GM18505 (cell line): ENCODE measurements around the gene EGR1.

ENCODE experiments used
- ATAC-seq: cut with Tn5 transposase; IDR thresholded peaks from one replicate; pipeline ENCODE4 v1.9.1; 2021; ENCODE audit not compliant: unreplicated experiment
- POLR2A ChIP-seq: IDR thresholded peaks from 4 replicates; pipeline ENCODE4 v1.6.1; 2011; ENCODE audit warnings: borderline replicate concordance; ENCODE audit not compliant: insufficient read depth, insufficient read length; ENCODE audit errors: extremely low read depth

The EGR1 gene

DNA sequence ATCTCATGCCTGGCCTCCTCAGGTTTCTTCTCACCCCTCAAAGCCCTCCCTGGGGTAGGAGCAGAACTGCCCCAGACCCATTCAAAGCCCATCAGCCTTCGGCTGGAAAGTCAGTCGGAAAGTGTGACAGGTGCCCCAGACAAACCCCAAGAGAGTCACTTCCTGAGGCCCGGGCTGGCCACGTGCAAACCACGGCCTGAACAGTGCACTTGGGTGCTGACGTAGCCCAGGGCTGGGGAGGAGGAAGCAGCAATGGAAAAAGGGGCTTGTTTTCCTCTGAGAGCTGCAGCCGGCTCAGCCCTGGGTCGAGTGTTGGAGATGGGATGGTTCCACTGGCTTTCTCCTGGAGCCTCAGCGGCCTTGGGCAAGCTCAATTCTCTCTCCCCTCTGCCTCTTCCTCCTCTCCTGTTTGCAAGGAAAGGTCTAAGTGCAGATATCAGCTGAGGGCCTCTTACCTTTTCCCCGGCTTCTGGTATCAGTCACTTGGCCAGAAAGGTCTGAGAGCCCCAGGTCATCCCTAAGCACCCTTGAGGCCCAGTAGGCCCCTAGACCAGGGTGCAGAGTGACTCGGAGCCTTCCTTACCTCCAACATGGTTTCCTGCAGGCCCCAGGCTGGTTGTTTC is 5.9 kb upstream of the EGR1 start:
- no peak for TF ChIP-seq POLR2A
- no peak for ATAC-seq

DNA sequence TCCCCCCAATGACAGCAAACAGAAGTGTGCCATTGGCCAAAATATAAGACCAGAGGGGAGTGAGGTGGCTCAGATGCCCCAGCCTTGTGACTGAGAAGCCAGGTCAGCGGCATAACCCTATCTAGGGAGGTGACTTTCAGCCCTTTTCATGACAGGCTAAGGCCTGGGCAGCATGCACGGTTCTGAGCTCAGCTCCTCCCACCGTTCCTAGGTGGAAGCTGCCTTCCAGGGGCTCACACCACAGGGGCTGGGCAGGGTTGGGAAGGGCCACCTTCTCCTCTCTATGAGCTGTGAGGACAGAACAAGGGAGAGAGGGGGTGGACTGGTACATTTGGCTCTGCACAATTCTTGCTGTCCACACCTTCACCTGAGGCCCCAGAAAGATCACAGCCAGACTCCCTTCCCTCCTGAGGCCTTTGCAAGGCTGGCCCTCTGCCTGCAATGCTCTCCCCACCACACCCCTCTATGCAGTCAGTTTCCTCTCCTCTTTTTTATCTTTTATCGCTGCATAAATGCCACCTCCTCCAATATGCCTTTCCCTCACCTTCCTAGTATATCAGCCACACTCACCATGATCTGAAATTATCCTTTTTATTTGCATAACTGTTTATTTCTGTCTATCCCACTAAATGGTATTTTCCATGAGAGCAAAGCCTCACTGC is 5.1 kb upstream of the EGR1 start:
- TF ChIP-seq POLR2A, result no peak
- ATAC-seq, result no peak

DNA sequence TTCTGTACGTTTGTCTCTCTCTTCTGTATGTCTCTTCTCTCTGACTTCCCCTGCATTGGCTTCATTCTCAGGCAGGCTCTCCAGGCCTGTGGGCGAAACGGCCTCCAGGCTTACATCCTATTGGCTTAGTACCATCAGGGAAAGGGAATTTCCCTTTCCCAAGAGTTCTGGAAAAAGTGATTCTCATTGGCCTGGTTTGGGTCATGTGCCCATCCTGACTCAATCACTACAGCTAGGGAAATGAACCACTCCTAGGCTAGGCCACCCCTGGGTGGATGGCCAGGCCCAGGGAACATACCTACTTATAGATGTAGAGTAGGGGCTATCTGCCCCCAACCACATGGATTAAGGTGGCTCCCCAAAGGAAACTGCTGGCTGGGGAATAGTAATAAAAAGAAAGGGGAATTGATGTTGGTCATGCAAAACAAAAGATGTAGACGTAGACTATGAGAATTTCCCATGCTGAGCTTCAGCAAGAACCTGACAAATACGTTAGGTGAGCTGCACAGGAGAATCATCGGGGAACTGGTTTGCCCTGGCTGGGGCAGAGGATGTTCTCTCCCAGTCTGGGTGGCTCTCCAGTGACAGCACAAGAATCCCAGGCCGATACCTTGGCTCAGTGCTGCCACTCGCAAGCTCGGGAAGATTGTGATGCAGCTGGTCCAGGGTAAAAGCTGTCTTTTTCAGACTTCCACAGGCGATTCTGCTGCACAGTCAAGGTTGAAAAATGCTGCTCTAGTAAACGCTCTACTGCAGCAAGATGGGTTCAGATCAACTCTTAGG is 3.7 kb upstream of the EGR1 start:
- ATAC-seq, result no peak
- TF ChIP-seq POLR2A, result no peak

DNA sequence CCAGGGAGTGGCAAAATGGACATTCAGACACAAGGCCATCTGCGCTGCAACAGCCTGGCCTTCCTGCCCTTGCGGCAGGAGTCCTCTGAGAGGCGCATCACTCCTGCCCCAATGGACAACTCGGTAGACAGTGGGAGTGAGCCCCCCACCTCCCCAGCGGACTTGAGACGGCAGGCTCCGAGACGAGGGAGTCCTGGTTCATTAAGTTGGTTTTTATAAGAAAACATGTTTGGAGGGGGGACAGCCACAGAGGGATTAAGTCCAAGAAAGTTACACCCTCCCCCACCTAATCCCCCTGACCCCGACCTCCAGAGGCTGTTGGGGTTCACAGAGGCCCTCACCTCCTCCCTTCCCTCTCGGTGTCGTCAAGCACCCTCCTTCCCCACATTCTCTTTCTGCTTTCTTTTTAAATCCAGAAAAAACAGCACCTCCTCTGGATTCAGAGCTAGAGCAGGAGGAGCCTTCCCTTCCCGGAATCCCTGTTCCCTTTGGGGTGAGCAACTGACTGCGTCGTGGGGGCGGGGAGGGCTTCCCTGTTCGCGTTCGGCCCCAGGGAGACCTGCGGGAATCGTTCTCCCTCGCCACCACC is 1.8 kb upstream of the EGR1 start:
- ATAC-seq, result no peak

DNA sequence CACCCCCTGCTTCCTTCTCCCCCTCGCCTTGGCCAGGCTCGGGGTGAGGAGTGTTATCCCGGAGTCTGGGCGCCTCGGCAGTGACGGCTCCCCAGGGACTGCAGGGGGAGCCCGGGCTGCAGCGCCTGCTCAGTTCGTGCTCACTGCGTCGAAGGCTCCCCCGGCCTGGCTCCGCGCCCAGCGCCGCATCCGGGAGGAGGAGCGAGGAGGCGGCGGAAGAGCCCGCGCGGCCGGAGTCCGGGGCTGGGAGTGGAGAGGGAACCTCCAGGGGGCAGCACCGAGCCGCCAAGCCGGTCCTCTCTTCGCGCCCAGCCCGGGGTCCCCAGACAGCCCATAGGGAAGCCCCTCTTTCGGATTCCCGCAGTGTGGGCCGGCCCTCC is 1.3 kb upstream of the EGR1 start:
- peak; percentile 68 for TF ChIP-seq POLR2A
- ATAC-seq, result peak; percentile 42

More for the DNA sequence above, 1.8 kb upstream of the EGR1 start:
- no peak for TF ChIP-seq POLR2A

DNA sequence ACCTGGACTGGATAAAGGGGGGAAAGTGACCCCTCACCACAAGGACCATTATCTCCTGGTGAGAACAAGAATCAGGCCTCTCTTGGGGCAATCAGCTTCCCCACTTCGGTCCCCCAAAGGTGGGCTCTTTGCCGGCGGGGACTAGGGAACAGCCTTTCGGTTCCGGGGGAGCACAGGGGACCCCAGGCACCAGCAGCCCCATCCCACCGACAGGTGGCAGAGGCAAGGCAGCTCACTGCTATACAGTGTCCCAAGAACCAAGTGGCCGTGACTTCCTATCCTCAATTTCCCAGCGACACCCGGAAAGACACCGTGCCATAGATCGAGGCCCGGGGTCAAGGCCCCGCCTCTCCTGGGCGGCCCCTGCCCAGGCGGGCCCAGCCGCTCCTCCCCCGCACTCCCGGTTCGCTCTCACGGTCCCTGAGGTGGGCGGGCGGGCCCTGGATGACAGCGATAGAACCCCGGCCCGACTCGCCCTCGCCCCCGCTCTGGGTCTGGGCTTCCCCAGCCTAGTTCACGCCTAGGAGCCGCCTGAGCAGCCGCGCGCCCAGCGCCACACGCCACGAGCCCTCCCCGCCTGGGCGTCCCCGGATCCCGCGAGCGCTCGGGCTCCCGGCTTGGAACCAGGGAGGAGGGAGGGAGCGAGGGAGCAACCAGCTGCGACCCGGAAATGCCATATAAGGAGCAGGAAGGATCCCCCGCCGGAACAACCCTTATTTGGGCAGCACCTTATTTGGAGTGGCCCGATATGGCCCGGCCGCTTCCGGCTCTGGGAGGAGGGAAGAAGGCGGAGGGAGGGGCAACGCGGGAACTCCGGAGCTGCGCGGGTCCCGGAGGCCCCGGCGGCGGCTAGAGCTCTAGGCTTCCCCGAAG is 655 bp upstream of the EGR1 start:
- peak; percentile 65 for ATAC-seq
- TF ChIP-seq POLR2A, result peak; percentile 42

DNA sequence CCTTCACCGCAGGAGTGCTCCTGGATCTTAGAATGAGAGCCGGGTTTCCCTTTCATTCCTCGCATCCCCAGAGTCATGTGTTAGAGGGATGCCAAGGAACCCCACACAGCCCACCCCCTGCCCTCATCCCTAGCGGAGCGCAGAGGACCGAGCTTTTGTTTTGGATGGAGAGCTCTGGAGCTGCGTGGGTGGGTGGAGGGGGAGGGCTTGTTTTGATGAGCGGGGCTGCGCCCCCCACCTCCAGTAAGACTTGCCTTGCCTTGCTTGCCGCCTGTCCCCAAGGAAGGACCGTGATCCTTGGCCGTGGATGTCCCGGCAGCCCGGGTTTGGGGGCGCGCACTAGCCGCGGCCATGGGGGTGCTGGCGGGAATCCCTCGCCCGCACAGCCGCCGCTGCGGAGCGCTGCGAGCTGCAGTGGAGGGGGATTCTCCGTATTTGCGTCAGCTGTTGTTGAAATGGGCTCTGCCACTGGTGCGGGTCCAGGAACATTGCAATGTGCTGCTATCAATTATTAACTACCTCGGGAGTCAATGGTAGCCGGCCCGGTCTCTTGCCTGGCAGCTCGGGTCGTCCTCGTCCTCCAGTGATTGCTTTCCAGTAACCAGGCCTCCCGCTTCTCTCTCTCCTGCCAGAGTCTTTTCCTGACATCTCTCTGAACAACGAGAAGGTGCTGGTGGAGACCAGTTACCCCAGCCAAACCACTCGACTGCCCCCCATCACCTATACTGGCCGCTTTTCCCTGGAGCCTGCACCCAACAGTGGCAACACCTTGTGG is 1.0 kb downstream of the EGR1 start:
- TF ChIP-seq POLR2A, result no peak
- no peak for ATAC-seq

DNA sequence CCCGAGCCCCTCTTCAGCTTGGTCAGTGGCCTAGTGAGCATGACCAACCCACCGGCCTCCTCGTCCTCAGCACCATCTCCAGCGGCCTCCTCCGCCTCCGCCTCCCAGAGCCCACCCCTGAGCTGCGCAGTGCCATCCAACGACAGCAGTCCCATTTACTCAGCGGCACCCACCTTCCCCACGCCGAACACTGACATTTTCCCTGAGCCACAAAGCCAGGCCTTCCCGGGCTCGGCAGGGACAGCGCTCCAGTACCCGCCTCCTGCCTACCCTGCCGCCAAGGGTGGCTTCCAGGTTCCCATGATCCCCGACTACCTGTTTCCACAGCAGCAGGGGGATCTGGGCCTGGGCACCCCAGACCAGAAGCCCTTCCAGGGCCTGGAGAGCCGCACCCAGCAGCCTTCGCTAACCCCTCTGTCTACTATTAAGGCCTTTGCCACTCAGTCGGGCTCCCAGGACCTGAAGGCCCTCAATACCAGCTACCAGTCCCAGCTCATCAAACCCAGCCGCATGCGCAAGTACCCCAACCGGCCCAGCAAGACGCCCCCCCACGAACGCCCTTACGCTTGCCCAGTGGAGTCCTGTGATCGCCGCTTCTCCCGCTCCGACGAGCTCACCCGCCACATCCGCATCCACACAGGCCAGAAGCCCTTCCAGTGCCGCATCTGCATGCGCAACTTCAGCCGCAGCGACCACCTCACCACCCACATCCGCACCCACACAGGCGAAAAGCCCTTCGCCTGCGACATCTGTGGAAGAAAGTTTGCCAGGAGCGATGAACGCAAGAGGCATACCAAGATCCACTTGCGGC is 1.8 kb downstream of the EGR1 start:
- peak; percentile 57 for TF ChIP-seq POLR2A
- no peak for ATAC-seq

DNA sequence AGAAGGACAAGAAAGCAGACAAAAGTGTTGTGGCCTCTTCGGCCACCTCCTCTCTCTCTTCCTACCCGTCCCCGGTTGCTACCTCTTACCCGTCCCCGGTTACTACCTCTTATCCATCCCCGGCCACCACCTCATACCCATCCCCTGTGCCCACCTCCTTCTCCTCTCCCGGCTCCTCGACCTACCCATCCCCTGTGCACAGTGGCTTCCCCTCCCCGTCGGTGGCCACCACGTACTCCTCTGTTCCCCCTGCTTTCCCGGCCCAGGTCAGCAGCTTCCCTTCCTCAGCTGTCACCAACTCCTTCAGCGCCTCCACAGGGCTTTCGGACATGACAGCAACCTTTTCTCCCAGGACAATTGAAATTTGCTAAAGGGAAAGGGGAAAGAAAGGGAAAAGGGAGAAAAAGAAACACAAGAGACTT is 2.4 kb downstream of the EGR1 start:
- peak; percentile 27 for TF ChIP-seq POLR2A
- ATAC-seq, result no peak

DNA sequence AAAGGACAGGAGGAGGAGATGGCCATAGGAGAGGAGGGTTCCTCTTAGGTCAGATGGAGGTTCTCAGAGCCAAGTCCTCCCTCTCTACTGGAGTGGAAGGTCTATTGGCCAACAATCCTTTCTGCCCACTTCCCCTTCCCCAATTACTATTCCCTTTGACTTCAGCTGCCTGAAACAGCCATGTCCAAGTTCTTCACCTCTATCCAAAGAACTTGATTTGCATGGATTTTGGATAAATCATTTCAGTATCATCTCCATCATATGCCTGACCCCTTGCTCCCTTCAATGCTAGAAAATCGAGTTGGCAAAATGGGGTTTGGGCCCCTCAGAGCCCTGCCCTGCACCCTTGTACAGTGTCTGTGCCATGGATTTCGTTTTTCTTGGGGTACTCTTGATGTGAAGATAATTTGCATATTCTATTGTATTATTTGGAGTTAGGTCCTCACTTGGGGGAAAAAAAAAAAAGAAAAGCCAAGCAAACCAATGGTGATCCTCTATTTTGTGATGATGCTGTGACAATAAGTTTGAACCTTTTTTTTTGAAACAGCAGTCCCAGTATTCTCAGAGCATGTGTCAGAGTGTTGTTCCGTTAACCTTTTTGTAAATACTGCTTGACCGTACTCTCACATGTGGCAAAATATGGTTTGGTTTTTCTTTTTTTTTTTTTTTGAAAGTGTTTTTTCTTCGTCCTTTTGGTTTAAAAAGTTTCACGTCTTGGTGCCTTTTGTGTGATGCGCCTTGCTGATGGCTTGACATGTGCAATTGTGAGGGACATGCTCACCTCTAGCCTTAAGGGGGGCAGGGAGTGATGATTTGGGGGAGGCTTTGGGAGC is 3.1 kb downstream of the EGR1 start:
- TF ChIP-seq POLR2A, result no peak
- ATAC-seq, result no peak
